WTC11 (cell line): ENCODE results near the gene EIF2S1. TPM values are rescaled to one million over a fixed set of nuclear protein-coding genes. Genes with fewer than 3 reads are reported as not detected.
A peak's percentile ranks its signal among the peaks of the same experiment; 100 is the strongest.

ENCODE experiments used
- ATAC-seq: fragments of 200-7000 bp; cut with Tn5 transposase; 2 replicates; pipeline ENCODE4 v1.10.0; 2021; ENCODE audit warnings: mild to moderate bottlenecking, moderate library complexity
- CTCF ChIA-PET: fragments of 300-600 bp; sonication (Branson Sonifier 250); formaldehyde crosslinking; loops from one replicate; lab custom pipeline; 2021; ENCODE audit warnings: antibody characterized with exemption; lab: Charles Lee
- POLR2A ChIA-PET: fragments of 350-600 bp; sonication (Branson Sonifier 250); formaldehyde crosslinking; loops from one replicate; lab custom pipeline; 2021; ENCODE audit warnings: antibody characterized with exemption; lab: Charles Lee
- DNase-seq: peaks from one replicate; pipeline ENCODE4 v3.0.0; 2021; ENCODE audit warnings: low spot score
- H3K27ac Mint-ChIP-seq: 2 replicates; pipeline ENCODE4 v1.8.0; 2021; ENCODE audit warnings: mixed read lengths
- H3K27me3 Mint-ChIP-seq: 2 replicates; pipeline ENCODE4 v1.8.0; 2021; ENCODE audit warnings: low read depth, mild to moderate bottlenecking, moderate library complexity, mixed read lengths
- H3K36me3 Mint-ChIP-seq: 2 replicates; pipeline ENCODE4 v1.8.0; 2021; ENCODE audit warnings: mixed read lengths
- H3K4me1 Mint-ChIP-seq: 2 replicates; pipeline ENCODE4 v1.8.0; 2022; ENCODE audit warnings: mixed read lengths
- H3K4me3 Mint-ChIP-seq: 2 replicates; pipeline ENCODE4 v1.8.0; 2021; ENCODE audit warnings: mild to moderate bottlenecking, moderate library complexity, mixed read lengths
- H3K9me3 Mint-ChIP-seq: 2 replicates; pipeline ENCODE4 v1.8.0; 2021; ENCODE audit warnings: mixed read lengths
- ARID4B ChIP-seq: sonication (generic); formaldehyde crosslinking; IDR thresholded peaks from 2 replicates; pipeline ENCODE4 v1.8.0; 2023; ENCODE audit warnings: missing genetic modification reagents, mild to moderate bottlenecking, borderline replicate concordance
- ATF2 ChIP-seq: sonication (generic); formaldehyde crosslinking; IDR thresholded peaks from 2 replicates; pipeline ENCODE4 v1.8.1; 2022; ENCODE audit warnings: low read depth, missing genetic modification reagents, borderline replicate concordance
- E2F1 ChIP-seq: sonication (generic); formaldehyde crosslinking; IDR thresholded peaks from 2 replicates; pipeline ENCODE4 v1.8.0; 2022; ENCODE audit warnings: mild to moderate bottlenecking, missing genetic modification reagents
- ETV6 ChIP-seq: sonication (generic); formaldehyde crosslinking; IDR thresholded peaks from 2 replicates; pipeline ENCODE4 v1.8.1; 2022; ENCODE audit warnings: mild to moderate bottlenecking, missing genetic modification reagents
- FOXJ3 ChIP-seq: sonication (generic); formaldehyde crosslinking; IDR thresholded peaks from 2 replicates; pipeline ENCODE4 v1.9.0; 2021; ENCODE audit warnings: missing genetic modification reagents, mild to moderate bottlenecking, borderline replicate concordance
- FOXP1 ChIP-seq: sonication (generic); formaldehyde crosslinking; IDR thresholded peaks from 2 replicates; pipeline ENCODE4 v1.8.0; 2022; ENCODE audit warnings: missing genetic modification reagents, mild to moderate bottlenecking, moderate library complexity, borderline replicate concordance
- MXD4 ChIP-seq: fragments of 250-450 bp; sonication (Bioruptor Pico); IDR thresholded peaks from 2 replicates; pipeline ENCODE4 v1.8.0; 2021; ENCODE audit warnings: mild to moderate bottlenecking, moderate library complexity, borderline replicate concordance
- NFATC4 ChIP-seq: fragments of 250-450 bp; sonication (Bioruptor Pico); IDR thresholded peaks from 2 replicates; pipeline ENCODE4 v1.9.0; 2021; ENCODE audit warnings: mild to moderate bottlenecking
- PRRX2 ChIP-seq: fragments of 250-450 bp; sonication (Bioruptor Pico); IDR thresholded peaks from 2 replicates; pipeline ENCODE4 v1.8.0; 2021; ENCODE audit warnings: mild to moderate bottlenecking
- RORB ChIP-seq: fragments of 250-450 bp; sonication (Bioruptor Pico); IDR thresholded peaks from 2 replicates; pipeline ENCODE4 v1.9.0; 2021; ENCODE audit warnings: mild to moderate bottlenecking
- SMAD4 ChIP-seq: sonication (generic); formaldehyde crosslinking; IDR thresholded peaks from 2 replicates; pipeline ENCODE4 v1.8.0; 2022; ENCODE audit warnings: mild to moderate bottlenecking, missing genetic modification reagents
- ZMAT4 ChIP-seq: fragments of 250-450 bp; sonication (Bioruptor Pico); IDR thresholded peaks from 2 replicates; pipeline ENCODE4 v1.9.0; 2021; ENCODE audit warnings: mild to moderate bottlenecking
- ZNF121 ChIP-seq: sonication (generic); formaldehyde crosslinking; IDR thresholded peaks from 2 replicates; pipeline ENCODE4 v1.8.0; 2023; ENCODE audit warnings: missing genetic modification reagents
- ZNF317 ChIP-seq: sonication (generic); formaldehyde crosslinking; IDR thresholded peaks from 2 replicates; pipeline ENCODE4 v1.8.1; 2023; ENCODE audit warnings: low read depth, mild to moderate bottlenecking, moderate library complexity, missing genetic modification reagents, borderline replicate concordance
- ZNF396 ChIP-seq: fragments of 250-450 bp; sonication (Bioruptor Pico); IDR thresholded peaks from 2 replicates; pipeline ENCODE4 v1.8.0; 2021; ENCODE audit warnings: mild to moderate bottlenecking, moderate library complexity, borderline replicate concordance
- total RNA-seq: library from RNA; stranded (reverse); gene quantifications from 3 replicates; pipeline ENCODE4 v1.2.3, GENCODE V29; 2021
- TF ChIP-seq, protein P1 (sequence below): fragments of 200-600 bp; IDR thresholded peaks from 2 replicates; pipeline ENCODE4 v1.8.0; 2022; ENCODE audit warnings: antibody characterized with exemption
- TF ChIP-seq, protein P2 (sequence below): sonication (generic); formaldehyde crosslinking; IDR thresholded peaks from 2 replicates; pipeline ENCODE4 v1.8.1; 2022; ENCODE audit warnings: low read depth, mild to moderate bottlenecking, moderate library complexity, missing genetic modification reagents, borderline replicate concordance
- TF ChIP-seq, protein P3 (sequence below): fragments of 250-450 bp; sonication (Bioruptor Pico); IDR thresholded peaks from 2 replicates; pipeline ENCODE4 v1.9.0; 2021; ENCODE audit warnings: moderate library complexity, mild to moderate bottlenecking, inconsistent platforms, borderline replicate concordance

The EIF2S1 gene
- total RNA-seq, 1 experiment from 2014 or later: 137 TPM

DNA sequence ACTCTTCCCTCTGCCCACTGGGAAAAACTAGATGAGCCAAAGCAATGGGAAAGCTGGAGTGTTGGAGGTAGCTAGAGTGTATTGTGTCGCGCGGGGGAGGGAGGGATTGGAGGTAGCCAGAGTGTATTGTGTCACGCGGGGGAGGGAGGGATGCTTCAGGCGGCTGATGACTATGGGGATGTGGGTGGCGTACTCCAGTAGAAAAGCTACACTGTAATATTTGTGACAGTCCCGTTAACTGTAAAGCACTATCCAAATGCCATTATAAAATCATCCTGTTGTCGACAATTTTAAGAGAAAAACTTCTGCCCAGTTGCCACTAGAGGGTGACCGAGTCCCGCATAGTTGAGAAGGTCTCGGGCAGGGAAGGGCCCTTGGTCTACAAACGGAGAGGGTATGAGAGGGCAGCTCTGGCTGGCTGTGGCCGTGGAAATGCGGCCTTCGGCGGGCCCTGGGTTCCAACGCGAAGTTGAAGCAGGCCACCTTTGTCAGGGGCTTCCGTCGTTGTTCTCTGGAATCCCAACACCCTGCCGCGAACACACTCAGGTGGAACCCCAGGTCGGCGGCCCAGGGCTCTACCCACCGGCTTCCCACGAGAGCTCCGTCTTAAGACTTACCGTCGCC lies 67.0 kb downstream of the EIF2S1 start:
- Mint-ChIP-seq H3K9me3 (no peaks in the 10 kb centered on the region), H3K27ac (no peak overlapping the region), H3K27me3 (peaks cover 3% of the 10 kb centered on the region; the same call in 1 of the 2 replicates), H3K4me1 (peaks cover 12% of the 10 kb centered on the region), H3K4me3 (peak overlapping the region; percentile 20; the same call in 1 of the 2 replicates)
- ATAC-seq: peak; percentile 95
- peak; percentile 85 for DNase-seq
- CTCF ChIA-PET: interaction anchor here (0.6 to 5.8 kb wide), 61 partner anchors 8 to 302 kb away, joined by 3 to 117 read pairs (median 7); partner anchors contain the start of genes ATP6V1D, PIGH, PLEK2 and PLEKHH1
- POLR2A ChIA-PET: interaction anchor here (0.8 to 0.9 kb wide), 2 partner anchors 13 to 255 kb away, joined by 3 to 4 read pairs; no protein-coding TSS in a partner anchor
- TF ChIP-seq NFATC4 (no peak), ETV6 (CRISPR knock-in tag) (no peak), FOXP1 (CRISPR knock-in tag) (0 out of 2 replicates have a peak, but pooled peaks have one; percentile 24), RORB (CRISPR knock-in tag) (no peak)
- TF ChIP-seq, protein P1, sequence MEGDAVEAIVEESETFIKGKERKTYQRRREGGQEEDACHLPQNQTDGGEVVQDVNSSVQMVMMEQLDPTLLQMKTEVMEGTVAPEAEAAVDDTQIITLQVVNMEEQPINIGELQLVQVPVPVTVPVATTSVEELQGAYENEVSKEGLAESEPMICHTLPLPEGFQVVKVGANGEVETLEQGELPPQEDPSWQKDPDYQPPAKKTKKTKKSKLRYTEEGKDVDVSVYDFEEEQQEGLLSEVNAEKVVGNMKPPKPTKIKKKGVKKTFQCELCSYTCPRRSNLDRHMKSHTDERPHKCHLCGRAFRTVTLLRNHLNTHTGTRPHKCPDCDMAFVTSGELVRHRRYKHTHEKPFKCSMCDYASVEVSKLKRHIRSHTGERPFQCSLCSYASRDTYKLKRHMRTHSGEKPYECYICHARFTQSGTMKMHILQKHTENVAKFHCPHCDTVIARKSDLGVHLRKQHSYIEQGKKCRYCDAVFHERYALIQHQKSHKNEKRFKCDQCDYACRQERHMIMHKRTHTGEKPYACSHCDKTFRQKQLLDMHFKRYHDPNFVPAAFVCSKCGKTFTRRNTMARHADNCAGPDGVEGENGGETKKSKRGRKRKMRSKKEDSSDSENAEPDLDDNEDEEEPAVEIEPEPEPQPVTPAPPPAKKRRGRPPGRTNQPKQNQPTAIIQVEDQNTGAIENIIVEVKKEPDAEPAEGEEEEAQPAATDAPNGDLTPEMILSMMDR: peak; percentile 75
- TF ChIP-seq, all 79 proteins: peak for 2
- H3K36me3 Mint-ChIP-seq: no peaks in the 10 kb centered on the region

GRCh38 chr14:67428501-67429031 lies 68.4 kb downstream of the EIF2S1 start:
- Mint-ChIP-seq H3K27me3 (peaks cover 3% of the 10 kb centered on the region; the same call in 1 of the 2 replicates), H3K4me1 (peaks cover 12% of the 10 kb centered on the region), H3K9me3 (no peaks in the 10 kb centered on the region), H3K36me3 (no peaks in the 10 kb centered on the region), H3K27ac (no peak overlapping the region; the same call in 1 of the 2 replicates), H3K4me3 (no peak overlapping the region)
- ATAC-seq (peak; percentile 51), DNase-seq (no peak)
- ChIA-PET CTCF (interaction anchor here (0.5 to 5.8 kb wide), 24 partner anchors 9 to 306 kb away, joined by 3 to 117 read pairs (median 15); partner anchors contain the start of genes ATP6V1D, PIGH, PLEKHH1 and RDH11), POLR2A (no interaction called here)
- no peak for TF ChIP-seq RORB (CRISPR knock-in tag)
- no peak for TF ChIP-seq PRRX2
- no peak for TF ChIP-seq ZNF317 (CRISPR knock-in tag)
- no peak for TF ChIP-seq SMAD4 (CRISPR knock-in tag)
- TF ChIP-seq ZNF121 (CRISPR knock-in tag): no peak
- no peak for TF ChIP-seq ZMAT4
- TF ChIP-seq, protein P2, sequence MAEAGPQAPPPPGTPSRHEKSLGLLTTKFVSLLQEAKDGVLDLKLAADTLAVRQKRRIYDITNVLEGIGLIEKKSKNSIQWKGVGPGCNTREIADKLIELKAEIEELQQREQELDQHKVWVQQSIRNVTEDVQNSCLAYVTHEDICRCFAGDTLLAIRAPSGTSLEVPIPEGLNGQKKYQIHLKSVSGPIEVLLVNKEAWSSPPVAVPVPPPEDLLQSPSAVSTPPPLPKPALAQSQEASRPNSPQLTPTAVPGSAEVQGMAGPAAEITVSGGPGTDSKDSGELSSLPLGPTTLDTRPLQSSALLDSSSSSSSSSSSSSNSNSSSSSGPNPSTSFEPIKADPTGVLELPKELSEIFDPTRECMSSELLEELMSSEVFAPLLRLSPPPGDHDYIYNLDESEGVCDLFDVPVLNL: no peak
- TF ChIP-seq ATF2 (CRISPR knock-in tag): no peak
- no peak for TF ChIP-seq ARID4B (CRISPR knock-in tag)
- TF ChIP-seq FOXJ3 (CRISPR knock-in tag): no peak
- no peak for TF ChIP-seq MXD4 (CRISPR knock-in tag)
- no peak for TF ChIP-seq ETV6 (CRISPR knock-in tag)
- TF ChIP-seq, protein P3, sequence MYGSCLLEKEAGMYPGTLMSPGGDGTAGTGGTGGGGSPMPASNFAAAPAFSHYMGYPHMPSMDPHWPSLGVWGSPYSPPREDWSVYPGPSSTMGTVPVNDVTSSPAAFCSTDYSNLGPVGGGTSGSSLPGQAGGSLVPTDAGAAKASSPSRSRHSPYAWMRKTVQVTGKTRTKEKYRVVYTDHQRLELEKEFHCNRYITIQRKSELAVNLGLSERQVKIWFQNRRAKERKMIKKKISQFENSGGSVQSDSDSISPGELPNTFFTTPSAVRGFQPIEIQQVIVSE: no peak
- no peak for TF ChIP-seq ZNF396
- no peak for TF ChIP-seq NFATC4
- TF ChIP-seq E2F1: no peak
